Right kidney (tissue), 1 donor: Measurements from ENCODE around the gene MARK2.

Experiments used
- DNase-seq: peaks from one replicate; pipeline ENCODE4 v3.0.0-alpha.2; 2016

Gene MARK2

GRCh38 chr11:63882555-63883242, 43.8 kb downstream of the MARK2 start:
- DNase-seq: no peak

GRCh38 chr11:63883791-63884190, 44.9 kb downstream of the MARK2 start:
- no peak for DNase-seq

DNA sequence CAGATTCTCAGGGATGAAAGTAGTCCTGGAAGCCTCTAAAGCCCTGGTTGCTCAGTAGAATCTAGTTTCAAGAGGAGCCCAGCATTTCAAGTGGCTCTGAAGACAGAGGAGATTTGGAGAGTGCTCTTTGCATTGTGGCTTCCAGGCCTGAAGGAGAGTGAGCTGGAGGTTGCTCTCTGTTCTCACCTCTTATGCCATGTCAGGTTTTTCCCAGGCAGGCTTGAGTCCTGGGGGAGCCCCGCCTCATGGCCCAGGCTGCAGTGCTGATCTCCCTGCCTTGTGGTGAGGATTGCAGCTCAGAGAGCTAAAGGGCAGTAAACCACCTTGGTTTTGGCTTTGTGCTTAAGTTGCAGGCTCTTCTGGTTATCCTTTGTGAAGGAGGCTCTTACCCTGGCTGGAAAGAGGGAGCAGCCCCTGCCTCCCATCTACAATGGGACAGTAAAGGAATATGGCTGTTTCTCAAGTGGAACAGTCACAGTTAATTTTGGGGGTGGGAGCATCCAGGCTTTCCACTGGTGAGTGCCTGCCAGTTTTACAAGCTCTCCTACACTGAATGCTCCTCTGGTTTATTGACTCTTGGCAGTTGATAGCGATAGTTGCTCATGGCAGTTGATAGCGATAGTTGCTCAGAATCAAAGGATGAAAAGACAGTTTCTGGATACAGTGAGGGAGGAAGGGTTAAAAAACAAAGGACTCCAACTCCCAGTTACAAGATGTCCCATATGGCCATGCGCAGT, 45.5 kb downstream of the MARK2 start:
- DNase-seq: no peak

GRCh38 chr11:63887386-63887999, 48.6 kb downstream of the MARK2 start:
- no peak for DNase-seq

DNA sequence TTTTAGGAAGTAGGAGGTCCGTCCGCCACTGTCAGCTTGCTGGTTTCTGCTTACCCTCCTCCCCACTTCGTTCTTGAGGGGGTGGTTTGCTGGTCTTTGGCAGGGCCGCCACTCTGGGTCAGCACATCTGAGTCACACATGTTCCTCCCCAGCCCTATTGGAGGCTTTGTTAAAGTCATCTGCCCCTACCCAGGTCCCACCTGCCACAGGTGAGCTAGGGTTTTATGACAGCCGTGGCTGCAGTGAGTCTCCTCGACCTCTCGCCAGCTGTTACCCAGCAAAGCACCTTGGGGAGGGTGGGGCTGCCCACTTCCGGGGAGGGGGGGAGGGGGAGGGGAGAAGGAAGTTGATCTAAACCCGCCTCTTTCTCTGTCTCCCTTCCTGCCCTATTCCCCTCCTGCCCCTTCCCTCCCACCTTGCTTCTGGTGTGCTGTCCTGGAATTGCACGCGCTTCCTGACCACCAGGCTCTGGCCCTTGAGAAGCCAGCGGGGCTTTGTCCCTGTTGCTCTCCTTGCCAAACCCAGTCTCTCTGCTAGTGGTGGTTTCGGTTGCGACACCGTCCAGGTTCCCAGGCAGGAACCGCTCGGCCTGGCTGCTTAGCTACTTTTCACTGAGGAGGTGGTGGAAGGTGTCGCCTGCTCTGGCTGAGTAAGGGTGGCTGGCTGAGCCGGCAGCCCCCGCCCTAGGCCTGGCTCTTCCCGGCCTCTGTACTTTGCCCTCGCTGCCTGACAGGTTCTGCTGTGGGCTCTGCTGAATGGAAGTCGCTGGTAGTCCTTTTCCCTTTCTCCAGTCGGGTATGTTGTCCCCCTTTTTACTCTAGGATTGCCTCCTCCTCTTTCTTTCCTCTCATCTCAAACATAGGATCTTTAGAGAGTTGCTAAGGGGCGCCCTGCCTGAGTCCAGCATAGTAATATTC, 49.5 kb downstream of the MARK2 start:
- DNase-seq: peak; percentile 56

DNA sequence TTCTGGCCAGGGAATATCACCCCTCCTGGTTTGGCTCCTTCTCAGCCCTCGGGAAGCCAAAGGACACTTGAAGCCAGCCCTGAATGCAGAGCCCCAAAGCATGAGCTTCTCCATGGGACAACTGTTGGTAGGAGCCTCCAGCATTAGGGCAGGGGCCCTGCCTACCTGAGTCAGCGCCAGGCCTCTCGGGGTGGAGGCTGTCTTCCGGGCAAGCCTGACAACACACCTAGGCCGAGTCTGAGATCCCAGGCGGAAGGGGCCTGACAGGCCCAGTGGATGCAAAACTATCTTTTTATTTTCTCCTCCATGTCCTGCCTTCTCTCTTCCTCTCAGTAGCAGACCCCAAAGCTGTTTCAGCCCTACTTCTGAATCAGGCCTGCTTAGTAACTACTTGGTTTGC, 50.4 kb downstream of the MARK2 start:
- no peak for DNase-seq

GRCh38 chr11:63890368-63890767, 51.5 kb downstream of the MARK2 start:
- DNase-seq: no peak

- DNase-seq: no peak
Observed at GRCh38 chr11:63892228-63892627, 53.3 kb downstream of the MARK2 start.

DNA sequence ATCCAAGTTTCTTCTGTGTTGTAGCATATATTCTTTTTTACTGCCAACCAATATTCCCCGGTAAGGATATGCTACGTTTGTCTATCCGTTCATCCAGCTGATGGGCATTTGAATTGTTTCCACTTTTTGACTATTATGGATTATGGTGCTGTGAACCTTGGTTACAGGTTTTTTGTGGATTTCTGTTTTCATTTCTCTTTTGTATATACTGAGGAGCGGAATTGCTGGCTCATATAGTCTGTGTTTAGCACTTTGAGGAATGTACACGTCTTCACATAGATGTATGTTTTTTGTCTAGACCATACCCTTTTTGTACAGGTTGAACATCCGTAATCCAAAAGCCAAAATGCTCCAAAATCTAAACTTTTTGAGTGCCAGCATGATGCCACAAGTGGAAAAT, 54.4 kb downstream of the MARK2 start:
- DNase-seq: no peak

GRCh38 chr11:63896071-63896470, 57.2 kb downstream of the MARK2 start:
- DNase-seq: no peak

DNA sequence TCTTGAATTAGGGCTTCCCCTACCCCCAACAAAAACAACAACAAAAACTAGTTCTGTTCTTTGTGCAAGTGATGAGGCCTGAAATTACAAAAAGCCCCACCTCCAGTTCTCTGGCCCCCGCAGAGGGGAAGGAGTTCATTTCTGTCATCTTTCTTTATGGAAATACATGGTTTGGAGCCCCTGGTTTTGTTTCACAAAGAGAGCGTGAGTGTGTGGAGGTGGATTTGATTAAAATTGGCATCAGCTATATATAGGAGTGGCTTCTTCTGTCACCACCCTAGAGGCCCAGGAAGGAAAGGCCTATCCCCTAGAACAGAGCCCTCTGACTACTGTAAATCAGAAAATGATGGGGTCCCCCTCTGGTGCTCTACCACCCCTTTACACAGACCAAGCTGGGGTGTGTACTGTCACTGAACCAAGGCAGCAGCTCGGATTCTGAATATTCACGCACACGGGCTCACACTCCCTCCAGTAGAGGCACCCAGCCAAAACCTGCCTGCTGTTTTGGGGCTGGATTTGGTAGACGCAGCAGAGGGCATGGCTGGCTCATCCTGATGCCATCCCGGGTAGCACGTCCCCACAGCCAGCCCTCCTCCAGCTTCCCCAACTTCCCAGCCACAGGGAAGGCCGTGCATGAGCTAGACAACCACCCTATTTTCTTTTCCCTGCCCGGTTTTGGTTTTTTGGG, 58.7 kb downstream of the MARK2 start:
- DNase-seq: no peak

DNA sequence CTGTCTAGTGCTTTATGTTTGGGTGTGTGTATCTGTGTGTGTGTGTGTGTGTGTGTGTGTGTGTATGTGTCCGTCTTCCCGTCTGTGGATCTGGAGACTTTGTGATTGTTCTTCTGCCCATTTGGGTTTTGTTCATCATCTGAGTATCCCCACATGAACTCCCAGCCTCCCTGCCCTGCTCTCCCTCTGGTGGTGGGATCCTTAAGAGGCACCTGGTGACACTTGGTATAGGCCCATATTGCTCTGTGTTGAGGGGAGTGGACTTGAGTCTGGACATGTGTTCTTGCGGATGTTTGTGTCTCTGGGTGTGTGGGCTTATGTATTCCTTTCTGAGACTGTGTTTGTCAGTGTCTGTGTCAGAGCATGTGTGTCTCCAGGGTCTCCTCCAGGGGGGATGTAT, 62.8 kb downstream of the MARK2 start:
- DNase-seq: no peak

GRCh38 chr11:63903884-63904283, 65.0 kb downstream of the MARK2 start:
- no peak for DNase-seq

- no peak for DNase-seq
Observed at GRCh38 chr11:63904743-63905142, 65.8 kb downstream of the MARK2 start.

- no peak for DNase-seq
Observed at GRCh38 chr11:63905179-63905578, 66.3 kb downstream of the MARK2 start.

DNA sequence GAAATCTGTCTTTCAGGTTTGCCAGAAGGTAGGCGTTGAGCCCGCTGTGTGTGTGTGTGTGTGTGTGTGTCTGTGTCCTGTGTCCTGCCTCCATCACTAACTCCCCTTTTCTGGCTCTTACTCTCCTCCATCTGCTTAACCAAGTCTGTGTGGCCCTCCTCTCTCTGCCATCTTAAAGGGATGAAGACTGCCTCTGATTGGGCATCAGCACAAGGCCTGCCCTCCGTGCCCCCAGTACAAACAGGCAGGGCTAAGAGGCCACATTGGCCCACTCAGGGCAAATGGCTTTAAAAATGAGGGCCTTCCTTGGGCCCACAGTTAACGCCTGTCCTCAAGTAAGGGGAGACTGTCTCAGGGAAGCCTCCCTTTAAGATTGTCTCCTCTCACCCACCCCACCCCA, 67.2 kb downstream of the MARK2 start:
- no peak for DNase-seq

GRCh38 chr11:63906585-63906984, 67.7 kb downstream of the MARK2 start:
- no peak for DNase-seq

DNA sequence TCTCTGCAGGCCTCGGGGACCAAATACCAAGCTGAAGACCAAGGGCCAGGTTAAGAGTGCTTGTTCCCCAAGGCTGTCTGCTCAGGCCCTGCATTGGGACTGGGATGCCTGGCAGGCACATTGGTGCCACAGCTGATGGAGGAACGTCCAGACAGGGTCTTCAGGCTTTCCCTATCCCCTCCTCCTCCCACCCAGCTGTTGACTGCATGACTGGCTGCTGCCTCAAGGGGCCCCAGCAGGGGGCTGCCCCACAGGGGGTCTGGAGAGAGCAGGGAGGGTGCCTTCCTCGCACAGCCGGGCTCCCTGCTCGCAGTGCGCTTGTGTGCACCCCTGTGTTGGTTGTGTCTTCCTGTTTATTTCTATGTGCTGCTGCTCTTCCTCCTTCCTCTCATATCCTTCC, 68.2 kb downstream of the MARK2 start:
- DNase-seq: peak; percentile 34

GRCh38 chr11:63907808-63908530, 69.1 kb downstream of the MARK2 start:
- DNase-seq: peak; percentile 57

- peak; percentile 63 for DNase-seq
Observed at GRCh38 chr11:63908631-63909401, 69.9 kb downstream of the MARK2 start.
